GM12891 (cell line): Measurements from ENCODE around the gene C10orf67.

ENCODE experiments used
- DNase-seq: peaks from one replicate; pipeline ENCODE4 v3.0.0; 2011; ENCODE audit warnings: low spot score; ENCODE audit not compliant: insufficient read length
- FAIRE-seq: peaks from 2 replicates; lab custom pipeline; 2011; peaks lifted over from hg19 to GRCh38; lab: Jason Lieb, UNC
- PAX5 ChIP-seq: IDR thresholded peaks from 2 replicates; pipeline ENCODE4 v1.6.1; 2011; ENCODE audit warnings: low read length, moderate library complexity, mild to moderate bottlenecking; ENCODE audit not compliant: insufficient read depth, severe bottlenecking
- POLR2A ChIP-seq: IDR thresholded peaks from 2 replicates; pipeline ENCODE4 v1.6.1; 2011; ENCODE audit warnings: low read depth, low read length, control low read depth
- POLR2AphosphoS5 ChIP-seq: IDR thresholded peaks from 2 replicates; pipeline ENCODE4 v1.6.1; 2011; ENCODE audit warnings: low read depth, low read length, control low read depth
- POU2F2 ChIP-seq: IDR thresholded peaks from 2 replicates; pipeline ENCODE4 v1.6.1; 2011; ENCODE audit warnings: low read depth, mild to moderate bottlenecking, control low read depth, low read length, moderate library complexity
- SPI1 ChIP-seq: IDR thresholded peaks from 2 replicates; pipeline ENCODE4 v1.6.1; 2011; ENCODE audit warnings: low read depth, low read length, control low read depth
- TAF1 ChIP-seq: IDR thresholded peaks from 2 replicates; pipeline ENCODE4 v1.6.1; 2011; ENCODE audit warnings: low read depth, low read length, control low read depth

Gene C10orf67

GRCh38 chr10:23203369-23204325 lies 140.9 kb downstream of the C10orf67 start:
- no peak for TF ChIP-seq TAF1
- no peak for TF ChIP-seq PAX5
- no peak for TF ChIP-seq POU2F2
- no peak for TF ChIP-seq POLR2A
- no peak for TF ChIP-seq POLR2AphosphoS5
- no peak for TF ChIP-seq SPI1
- no peak for FAIRE-seq
- no peak for DNase-seq

DNA sequence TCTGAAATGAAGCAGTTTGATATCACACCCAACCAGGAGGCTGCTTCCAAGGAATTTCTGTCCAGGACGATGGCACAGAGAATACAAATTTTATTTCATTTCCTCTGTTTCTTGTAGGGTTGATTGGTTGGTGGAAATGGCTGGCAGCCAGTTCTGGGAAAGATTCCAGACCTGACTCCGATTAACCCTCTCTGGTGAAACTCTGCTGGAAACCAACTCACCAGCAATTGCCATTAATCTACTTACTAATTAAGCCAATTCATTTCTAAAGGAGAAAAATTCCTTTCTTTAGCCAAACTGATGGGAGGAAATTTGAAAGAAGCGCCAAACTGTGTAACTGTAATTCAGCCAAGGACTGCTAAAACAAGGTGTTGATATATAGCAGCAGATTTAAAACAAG lies 141.8 kb downstream of the C10orf67 start:
- FAIRE-seq (no peak), DNase-seq (no peak)
- no peak for TF ChIP-seq POLR2A
- TF ChIP-seq TAF1 = no peak
- TF ChIP-seq POU2F2 = no peak
- TF ChIP-seq POLR2AphosphoS5 = no peak
- TF ChIP-seq SPI1 = no peak
- TF ChIP-seq PAX5 = no peak

DNA sequence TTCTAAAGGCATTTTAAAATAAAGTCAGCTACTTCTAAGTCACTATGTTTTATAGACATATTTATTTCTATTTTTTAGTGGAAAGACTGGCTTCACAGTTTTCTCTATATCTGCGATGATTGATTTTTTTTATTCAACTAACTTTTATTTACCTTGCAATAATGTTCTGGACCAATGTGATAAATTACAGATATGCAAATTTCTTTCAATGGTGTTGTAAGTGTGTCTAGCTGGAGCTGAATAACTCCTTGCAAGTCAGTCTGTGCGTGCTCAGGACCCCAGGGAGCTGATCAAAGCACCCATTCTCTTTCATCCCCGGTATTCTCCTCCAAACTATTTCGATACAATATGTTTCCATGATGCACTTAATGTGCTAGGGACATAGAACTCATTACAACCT lies 142.8 kb downstream of the C10orf67 start:
- TF ChIP-seq POU2F2 = no peak
- no peak for TF ChIP-seq POLR2AphosphoS5
- TF ChIP-seq POLR2A = no peak
- no peak for TF ChIP-seq PAX5
- no peak for TF ChIP-seq SPI1
- TF ChIP-seq TAF1 = no peak
- no peak for FAIRE-seq
- no peak for DNase-seq

DNA sequence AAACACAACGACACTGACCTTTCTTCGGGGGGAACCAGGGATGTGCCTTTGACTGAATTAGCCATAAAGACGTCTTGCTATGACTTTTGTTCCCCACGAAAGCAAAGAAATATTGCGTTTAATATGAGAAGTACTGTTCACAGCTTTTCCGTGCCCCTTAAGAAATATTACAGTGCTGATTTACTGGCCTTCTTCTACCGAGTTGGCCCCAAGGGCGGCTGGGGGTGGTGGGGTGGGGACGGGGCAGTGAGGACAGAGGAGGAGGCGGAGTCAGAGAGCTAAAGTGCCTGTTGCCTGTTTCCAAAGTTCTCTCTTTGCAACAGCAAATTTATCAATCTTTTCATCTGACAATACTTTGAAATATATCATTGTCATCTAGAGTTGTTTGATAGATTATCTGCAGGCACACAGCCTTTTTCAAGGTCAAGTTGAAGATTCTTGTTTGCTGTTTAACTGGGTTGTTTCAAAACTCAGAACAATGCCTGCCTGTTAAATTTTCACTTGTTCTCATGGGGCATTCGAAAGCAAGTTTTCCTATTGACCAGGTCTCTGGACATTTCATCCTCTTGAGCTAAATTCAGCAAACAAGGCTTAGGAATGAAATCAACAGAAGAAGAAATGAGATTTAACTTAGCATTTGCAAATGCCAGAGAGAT lies 143.5 kb downstream of the C10orf67 start:
- no peak for FAIRE-seq
- TF ChIP-seq POLR2AphosphoS5 = no peak
- no peak for TF ChIP-seq SPI1
- no peak for TF ChIP-seq TAF1
- TF ChIP-seq POLR2A = no peak
- no peak for TF ChIP-seq POU2F2
- DNase-seq = no peak

- no peak for DNase-seq
- TF ChIP-seq PAX5 = no peak
- no peak for TF ChIP-seq TAF1
- TF ChIP-seq POLR2AphosphoS5 = no peak
- no peak for TF ChIP-seq SPI1
- no peak for TF ChIP-seq POU2F2
- no peak for TF ChIP-seq POLR2A
- FAIRE-seq = no peak
Measured at GRCh38 chr10:23200586-23200985, 144.0 kb downstream of the C10orf67 start.

- TF ChIP-seq SPI1 = no peak
- no peak for TF ChIP-seq POU2F2
- TF ChIP-seq PAX5 = no peak
- TF ChIP-seq TAF1 = no peak
- TF ChIP-seq POLR2AphosphoS5 = no peak
- TF ChIP-seq POLR2A = no peak
- FAIRE-seq = no peak
- no peak for DNase-seq
Measured at GRCh38 chr10:23199768-23200511, 144.7 kb downstream of the C10orf67 start.

GRCh38 chr10:23198940-23199767 lies 145.4 kb downstream of the C10orf67 start:
- TF ChIP-seq TAF1 = no peak
- TF ChIP-seq POLR2A = no peak
- no peak for TF ChIP-seq POU2F2
- no peak for TF ChIP-seq PAX5
- no peak for TF ChIP-seq POLR2AphosphoS5
- no peak for TF ChIP-seq SPI1
- FAIRE-seq (no peak), DNase-seq (no peak)

DNA sequence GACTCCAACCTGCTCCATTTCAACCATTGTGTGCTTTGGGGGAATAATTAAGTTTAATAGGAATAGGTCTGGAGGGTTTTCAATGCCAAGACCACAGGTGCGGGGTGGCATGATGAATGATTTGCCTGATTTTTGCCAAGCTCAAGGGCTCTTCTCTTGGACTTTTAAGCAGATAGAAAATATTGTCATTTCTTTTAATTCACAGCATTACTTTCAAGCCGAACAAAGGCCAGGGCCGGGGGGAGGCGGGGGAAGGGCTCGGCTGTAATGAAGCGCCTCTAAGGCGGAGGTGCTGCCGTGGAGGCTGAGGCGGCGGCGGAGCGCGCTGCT lies 146.0 kb downstream of the C10orf67 start:
- TF ChIP-seq PAX5 = no peak
- DNase-seq = no peak
- FAIRE-seq = no peak

GRCh38 chr10:23197416-23197861 lies 147.2 kb downstream of the C10orf67 start:
- no peak for DNase-seq
- TF ChIP-seq SPI1 (no peak), PAX5 (no peak), POLR2A (no peak), TAF1 (no peak), POLR2AphosphoS5 (no peak), POU2F2 (no peak)
- no peak for FAIRE-seq
